ENCODE data around the gene RASSF3.

- TF ChIP-seq CTCF (conservative IDR thresholded peaks at IDR 0.05; ENCODE audit: low read depth in 2 of 2) (no peak), NANOG (IDR thresholded peaks at IDR 0.05; ENCODE audit: borderline replicate concordance) (no peak), EZH2phosphoT487 (IDR thresholded peaks at IDR 0.05; ENCODE audit: unreplicated experiment) (no peak)
These were observed 96.6 kb downstream of the RASSF3 start for GRCh38 chr12:64706857-64707256.
